Measurements from ENCODE around the gene RHOBTB3. TPM values are rescaled to one million over a fixed set of nuclear protein-coding genes. Genes with fewer than 3 reads are reported as not detected.

Gene RHOBTB3
- total and polyA plus RNA-seq, 2 donors (not counting 3 experiments of a cell fraction or from before 2014, with no cell fraction given): 44.1 to 52.1 TPM

DNA sequence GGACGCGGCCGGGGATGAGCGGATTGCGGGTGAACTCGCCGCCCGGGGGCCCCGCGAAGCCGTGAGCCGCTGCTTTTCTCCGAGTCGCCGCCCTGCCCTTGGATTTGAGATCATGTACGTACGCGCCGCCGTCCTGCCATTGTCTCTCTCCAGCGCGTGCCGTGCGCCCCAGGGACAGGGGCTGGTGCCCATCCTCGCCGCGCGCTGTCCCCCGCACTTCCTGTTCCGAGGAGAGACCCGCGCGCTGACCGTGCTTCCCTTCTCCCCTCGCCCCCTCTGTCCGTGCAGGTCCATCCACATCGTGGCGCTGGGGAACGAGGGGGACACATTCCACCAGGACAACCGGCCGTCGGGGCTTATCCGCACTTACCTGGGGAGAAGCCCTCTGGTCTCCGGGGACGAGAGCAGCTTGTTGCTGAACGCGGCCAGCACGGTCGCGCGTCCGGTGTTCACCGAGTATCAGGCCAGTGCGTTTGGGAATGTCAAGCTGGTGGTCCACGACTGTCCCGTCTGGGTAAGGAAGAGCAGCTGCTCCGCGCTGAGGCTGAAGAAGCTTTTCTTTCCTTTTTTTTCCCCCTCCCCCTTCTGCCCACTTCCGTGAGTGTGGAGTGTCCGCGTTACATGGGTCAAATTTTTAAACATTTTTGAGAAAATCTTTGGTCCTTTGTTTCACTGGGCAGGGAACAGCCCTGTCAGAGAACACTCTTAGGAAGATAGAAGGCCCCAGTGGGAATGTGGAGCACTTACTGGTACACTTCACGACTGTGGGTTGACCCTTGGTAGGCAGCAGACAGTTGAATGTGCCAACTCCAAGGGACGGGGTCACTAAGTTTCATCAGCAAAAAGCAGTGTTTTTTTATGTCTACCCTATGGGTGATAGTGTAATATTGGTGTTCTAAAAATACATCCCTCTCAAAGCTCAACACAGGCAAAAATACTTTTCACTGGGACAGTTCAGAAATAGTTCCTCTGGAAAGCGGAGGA is 727 bp downstream of the RHOBTB3 start:
- H3K9ac ChIP-seq (replicated peaks; ENCODE audit: extremely low read depth, insufficient read depth, low read length): peak overlapping the region; percentile 54
- dilution Hi-C loops (cut with MboI; ENCODE audit: extremely low pct_ligation_motif_present, low sequenced_read_pairs): no loop called here
- no peak for FAIRE-seq

More for the DNA sequence above, 727 bp downstream of the RHOBTB3 start:
- POLR2A ChIA-PET: interaction anchor here (1.0 to 1.8 kb wide), 3 partner anchors 28 to 85 kb away, joined by 5 to 6 read pairs (median 6); partner anchors contain the start of gene RFESD
- Histone ChIP-seq H4K20me1 (replicated peaks; ENCODE audit: control insufficient read depth, extremely low read depth, insufficient read depth, low read length) (no peaks in the 10 kb centered on the region), H3K4me1 (ENCODE audit: control insufficient read depth, extremely low read depth, insufficient read depth, low read length) (peaks cover 56% of the 10 kb centered on the region), H3K4me2 (ENCODE audit: insufficient read depth, low read length) (peak overlapping the region; percentile 85), H3K27me3 (ENCODE audit: control insufficient read depth in 2 of 2, insufficient read depth in 2 of 2, low read length in 2 of 2) (no peaks in the 10 kb centered on the region), H3K79me2 (ENCODE audit: control insufficient read depth, insufficient read depth, low read length) (peaks cover 10% of the 10 kb centered on the region), H3K9me3 (replicated peaks; ENCODE audit: control insufficient read depth, insufficient read depth, low read length) (no peaks in the 10 kb centered on the region), H2AFZ (ENCODE audit: low read depth, low read length) (peak overlapping the region; percentile 2), H3K27ac (ENCODE audit: insufficient read depth, low read depth, low read length) (peak overlapping the region; percentile 56), H3K4me3 (replicated peaks in 1 of 3; ENCODE audit: insufficient read depth in 1 of 3, low read depth in 1 of 3, low read length in 3 of 3) (peak overlapping the region; percentile 35 to 95 (median 74)), H3K9me1 (replicated peaks; ENCODE audit: control insufficient read depth, extremely low read depth, insufficient read depth, low read length) (no peaks in the 10 kb centered on the region), H3K36me3 (ENCODE audit: control insufficient read depth in 2 of 2, extremely low read depth in 1 of 2, insufficient read depth in 2 of 2, low read length in 2 of 2) (no peaks in the 10 kb centered on the region)
- TF ChIP-seq, protein P1, sequence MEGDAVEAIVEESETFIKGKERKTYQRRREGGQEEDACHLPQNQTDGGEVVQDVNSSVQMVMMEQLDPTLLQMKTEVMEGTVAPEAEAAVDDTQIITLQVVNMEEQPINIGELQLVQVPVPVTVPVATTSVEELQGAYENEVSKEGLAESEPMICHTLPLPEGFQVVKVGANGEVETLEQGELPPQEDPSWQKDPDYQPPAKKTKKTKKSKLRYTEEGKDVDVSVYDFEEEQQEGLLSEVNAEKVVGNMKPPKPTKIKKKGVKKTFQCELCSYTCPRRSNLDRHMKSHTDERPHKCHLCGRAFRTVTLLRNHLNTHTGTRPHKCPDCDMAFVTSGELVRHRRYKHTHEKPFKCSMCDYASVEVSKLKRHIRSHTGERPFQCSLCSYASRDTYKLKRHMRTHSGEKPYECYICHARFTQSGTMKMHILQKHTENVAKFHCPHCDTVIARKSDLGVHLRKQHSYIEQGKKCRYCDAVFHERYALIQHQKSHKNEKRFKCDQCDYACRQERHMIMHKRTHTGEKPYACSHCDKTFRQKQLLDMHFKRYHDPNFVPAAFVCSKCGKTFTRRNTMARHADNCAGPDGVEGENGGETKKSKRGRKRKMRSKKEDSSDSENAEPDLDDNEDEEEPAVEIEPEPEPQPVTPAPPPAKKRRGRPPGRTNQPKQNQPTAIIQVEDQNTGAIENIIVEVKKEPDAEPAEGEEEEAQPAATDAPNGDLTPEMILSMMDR (IDR thresholded peaks at IDR 0.05; ENCODE audit: extremely low read depth in 1 of 2, insufficient read depth in 1 of 2, low read depth in 1 of 2, low read length in 2 of 2): no peak
- TF ChIP-seq FOS (IDR thresholded peaks at IDR 0.05; ENCODE audit: borderline replicate concordance, insufficient read depth, low read length): no peak
- no peak for TF ChIP-seq JUN (IDR thresholded peaks at IDR 0.05; ENCODE audit: borderline replicate concordance, insufficient read depth, insufficient read length, low read depth)
- TF ChIP-seq GATA2 (IDR thresholded peaks at IDR 0.05; ENCODE audit: insufficient read depth, insufficient read length, low read depth, low read length): no peak
- TF ChIP-seq MYC (IDR thresholded peaks at IDR 0.05; ENCODE audit: low read depth, low read length): no peak
- no peak for TF ChIP-seq MAX (IDR thresholded peaks at IDR 0.05; ENCODE audit: insufficient read depth, insufficient read length)
- TF ChIP-seq POLR2A (IDR thresholded peaks at IDR 0.05; ENCODE audit: low read depth, low read length): no peak
- TF ChIP-seq EZH2 (IDR thresholded peaks at IDR 0.05; ENCODE audit: borderline replicate concordance, low read depth, low read length, severe bottlenecking): no peak
- no peak for TF ChIP-seq POLR2AphosphoS5 (IDR thresholded peaks at IDR 0.05; ENCODE audit: insufficient read depth, low read depth, low read length)
- BruUV-seq (replicated peaks): TSS peak; percentile 24
- peak; percentile 47 for DNase-seq (ENCODE audit: low read depth, low spot score)
- CTCF ChIA-PET: interaction anchor here (0.7 to 2.9 kb wide), 19 partner anchors 8 to 116 kb away, joined by 3 to 41 read pairs (median 4); partner anchors contain the start of gene RFESD
- intact Hi-C loops (cut with micrococcal nuclease): loop anchor here (1.0 to 5.0 kb wide), 10 partner anchors 15 to 230 kb away; partner anchors contain the start of genes ARSK, ELL2, GLRX and RFESD

Measured in endothelial cell of umbilical vein (primary cell).